ENCODE results near the gene HHAT.

DNA sequence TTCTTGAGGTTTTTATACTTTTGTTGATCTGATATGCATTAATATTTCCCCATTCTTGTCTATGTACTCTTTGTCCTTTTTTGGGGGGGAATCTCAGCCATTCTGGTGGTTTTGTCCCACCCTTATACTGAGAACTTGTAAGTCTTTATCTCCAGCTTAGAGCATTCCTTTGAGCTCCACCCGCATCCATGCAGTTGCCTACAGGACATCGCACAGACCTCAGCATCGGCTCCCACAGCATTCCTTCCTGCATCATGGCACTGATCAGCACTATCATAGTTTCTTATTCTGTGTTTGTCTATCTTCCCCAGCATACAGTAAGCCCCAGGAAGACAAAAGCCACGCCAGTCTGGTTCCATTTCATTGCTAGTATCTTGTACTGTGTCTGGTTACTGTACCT is 33.0 kb downstream of the HHAT start:
- TF ChIP-seq POLR2A (IDR thresholded peaks at IDR 0.05; ENCODE audit: low read length), result no peak
- TF ChIP-seq GATA1 (IDR thresholded peaks at IDR 0.05; ENCODE audit: low read depth, low read length), result no peak
